ENCODE data around the gene SMAD3.
"Not testable (repeated sequence)": the region's sequence is repeated elsewhere in the genome, so short reads cannot be mapped to it uniquely, and the experiment has no call there.

Gene SMAD3

GRCh38 chr15:67065531-67066005 lies at the start of gene SMAD3:
Gene SMAD3 (plus strand): TSS chr15:67065602. CDS start chr15:67066155, 553 bp downstream.
- DNase-seq: peak; percentile 85

GRCh38 chr15:67017311-67017710 lies 48.1 kb upstream of the SMAD3 start:
- DNase-seq: no peak

DNA sequence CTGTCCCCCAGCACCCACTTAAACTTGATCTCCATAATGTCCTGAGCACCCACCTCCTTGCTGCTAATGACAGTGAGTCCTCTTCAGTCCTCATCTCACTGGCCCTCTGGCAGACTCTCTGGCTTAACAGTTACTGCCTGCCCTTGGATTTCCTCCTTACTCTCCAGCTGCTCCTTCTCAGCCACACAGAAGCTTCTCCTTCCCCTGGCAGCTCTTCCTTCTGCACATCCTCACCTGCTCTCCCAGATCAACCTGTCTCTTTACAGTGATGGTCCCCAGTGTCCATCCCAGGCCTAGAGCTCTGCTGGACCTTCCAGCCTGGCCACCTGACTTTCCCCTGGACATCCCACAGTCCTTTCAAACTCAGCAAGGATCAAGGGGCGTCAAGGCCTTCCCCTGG lies 47.4 kb upstream of the SMAD3 start:
- no peak for DNase-seq

DNA sequence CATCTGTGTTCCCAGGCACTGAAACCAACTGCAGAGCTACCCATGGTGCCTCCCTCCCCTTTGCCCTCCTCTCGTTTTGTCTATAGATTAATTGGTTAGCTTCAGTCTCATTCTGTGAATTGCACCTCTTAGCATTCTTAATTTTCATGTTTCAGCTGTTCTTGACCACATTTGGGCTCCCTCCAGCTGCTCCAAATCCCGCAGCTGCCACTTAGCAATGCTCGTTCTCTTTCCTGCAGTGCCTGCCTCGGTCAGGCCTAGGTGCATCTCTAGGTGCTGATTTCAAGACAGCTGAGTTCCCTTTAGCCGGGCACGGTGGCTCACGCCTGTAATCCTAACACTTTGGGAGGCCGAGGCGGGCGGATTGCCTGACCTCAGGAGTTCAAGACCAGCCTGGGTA lies 47.0 kb upstream of the SMAD3 start:
- no peak for DNase-seq

GRCh38 chr15:67019069-67019468 lies 46.3 kb upstream of the SMAD3 start:
- DNase-seq: no peak

GRCh38 chr15:67019884-67020520 lies 45.4 kb upstream of the SMAD3 start:
- no peak for DNase-seq

DNA sequence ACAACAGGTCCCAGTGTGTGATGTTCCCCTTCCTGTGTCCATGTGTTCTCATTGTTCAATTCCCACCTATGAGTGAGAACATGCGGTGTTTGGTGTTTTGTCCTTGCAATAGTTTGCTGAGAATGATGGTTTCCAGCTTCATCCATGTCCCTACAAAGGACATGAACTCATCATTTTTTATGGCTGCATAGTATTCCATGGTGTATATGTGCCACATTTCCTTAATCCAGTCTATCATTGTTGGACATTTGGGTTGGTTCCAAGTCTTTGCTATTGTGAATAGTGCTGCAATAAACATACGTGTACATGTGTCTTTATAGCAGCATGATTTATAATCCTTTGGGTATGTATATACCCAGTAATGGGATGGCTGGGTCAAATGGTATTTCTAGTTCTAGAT lies 44.7 kb upstream of the SMAD3 start:
- DNase-seq: not testable (repeated sequence)

GRCh38 chr15:67021455-67021854 lies 43.9 kb upstream of the SMAD3 start:
- DNase-seq: no peak

- DNase-seq: no peak
Observed at GRCh38 chr15:67022587-67023105, 42.8 kb upstream of the SMAD3 start.

- DNase-seq: no peak
Observed at GRCh38 chr15:67023517-67024313, 41.7 kb upstream of the SMAD3 start.

GRCh38 chr15:67024314-67024997 lies 40.9 kb upstream of the SMAD3 start:
- DNase-seq: no peak

DNA sequence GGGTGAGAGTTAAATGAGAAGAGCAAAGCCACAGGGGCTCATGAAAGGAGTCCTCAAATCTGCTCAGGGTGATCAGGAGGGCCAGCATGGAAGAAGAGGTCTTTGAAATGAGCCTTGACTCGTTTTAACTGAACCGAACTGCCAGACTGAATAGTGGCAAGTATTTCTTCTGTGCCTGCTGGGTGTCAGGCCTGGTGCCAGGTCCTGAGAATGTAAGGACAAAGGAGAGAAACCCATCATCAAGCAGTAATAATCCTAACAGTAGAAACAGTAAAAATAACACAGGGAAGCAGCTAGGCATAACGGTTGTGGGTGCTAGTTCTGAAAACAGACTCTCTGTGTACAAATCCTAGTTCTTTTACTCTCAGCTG lies 40.4 kb upstream of the SMAD3 start:
- no peak for DNase-seq

DNA sequence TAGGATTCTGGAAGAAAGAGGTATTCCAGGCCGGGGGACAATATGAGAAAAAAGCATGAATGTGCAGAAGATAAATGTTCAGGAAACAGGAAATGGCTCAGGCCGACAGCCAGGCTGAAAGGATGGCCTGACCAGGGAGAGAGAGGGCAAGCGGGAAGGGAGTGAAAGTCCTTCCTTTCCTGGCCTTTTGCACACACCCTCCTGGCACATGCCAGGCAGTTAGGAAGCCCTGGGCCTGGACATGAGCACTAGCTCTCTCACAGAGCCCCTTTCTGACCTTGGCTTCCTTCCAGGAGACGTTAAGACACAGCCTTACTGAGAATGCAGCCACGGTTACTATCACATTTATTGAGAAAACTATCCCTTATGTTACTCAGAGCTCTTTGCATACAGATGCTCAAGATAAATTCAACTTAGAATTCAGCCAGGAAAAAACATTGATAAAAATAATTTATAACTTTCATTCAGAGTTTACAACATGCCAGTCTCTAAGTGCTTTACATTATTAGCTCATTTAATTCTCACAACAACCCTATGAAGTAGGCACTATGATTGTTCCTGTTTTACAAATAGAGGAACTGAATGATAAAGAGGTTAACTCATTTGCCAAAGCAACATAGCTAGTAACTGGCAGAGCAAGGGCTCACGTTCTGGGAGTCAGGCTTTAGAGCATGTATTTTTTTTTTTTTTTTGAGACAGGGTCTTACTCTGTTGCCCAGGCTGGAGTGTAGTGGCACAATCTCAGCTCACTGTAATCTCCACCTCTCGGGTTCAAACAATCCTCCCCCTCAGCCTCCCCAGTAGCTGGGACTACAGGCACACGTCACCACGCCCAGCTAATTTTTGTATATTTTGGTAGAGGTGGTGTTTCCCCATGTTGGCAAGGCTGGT lies 39.4 kb upstream of the SMAD3 start:
- no peak for DNase-seq

DNA sequence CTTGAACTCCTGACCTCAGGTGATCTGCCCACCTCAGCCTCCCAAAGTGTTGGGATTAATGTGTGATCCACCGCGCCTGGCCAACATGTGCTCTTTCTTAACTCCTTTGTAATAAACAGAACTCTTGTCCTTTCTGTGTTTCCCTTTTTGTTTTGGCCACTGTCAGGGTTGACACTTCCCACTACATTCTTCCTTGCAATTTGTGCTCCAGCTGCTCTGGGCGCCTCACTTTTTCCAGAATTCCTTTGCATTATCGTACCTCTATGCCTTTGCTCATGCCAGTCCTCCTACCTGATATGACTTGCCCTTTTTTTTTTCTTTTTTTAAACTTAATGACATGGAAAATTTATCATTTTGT lies 38.8 kb upstream of the SMAD3 start:
- DNase-seq: no peak

GRCh38 chr15:67028440-67028839 lies 37.0 kb upstream of the SMAD3 start:
- DNase-seq: not testable (repeated sequence)

DNA sequence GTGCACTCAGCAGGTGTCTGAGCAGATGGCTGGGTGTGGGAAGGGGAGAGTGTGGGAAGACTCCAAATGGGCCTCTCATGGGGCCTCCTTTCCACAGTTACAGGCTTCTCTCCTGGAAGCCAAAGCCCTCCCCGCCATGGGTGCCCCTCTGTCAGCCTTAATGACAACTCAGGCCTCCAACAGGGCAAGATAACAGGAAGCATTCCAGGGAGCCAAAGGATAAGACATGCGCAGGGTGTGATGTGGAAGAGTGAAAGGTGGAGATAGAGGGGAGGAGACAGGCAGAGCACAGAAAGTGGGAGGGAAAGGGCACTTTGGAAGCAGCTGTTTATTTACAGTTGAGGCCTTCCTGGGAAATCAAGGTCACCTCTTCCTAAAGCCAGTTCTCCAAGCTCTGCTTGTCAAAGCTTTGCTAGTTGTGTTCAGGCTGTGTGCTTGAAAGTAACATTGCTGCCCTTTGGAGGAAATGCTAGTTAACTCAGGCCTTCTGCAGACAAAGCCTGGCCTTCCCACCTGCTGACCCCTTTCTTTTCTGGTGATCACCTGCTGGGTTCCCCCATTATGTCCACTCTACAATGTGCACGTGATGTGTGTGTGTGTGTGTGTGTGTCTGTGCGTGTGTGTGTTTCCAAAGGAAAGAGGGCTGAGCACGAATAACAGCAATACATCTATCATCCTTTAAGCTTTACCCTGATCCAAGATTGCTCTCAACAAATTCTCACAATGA lies 35.2 kb upstream of the SMAD3 start:
- no peak for DNase-seq

- no peak for DNase-seq
Observed at GRCh38 chr15:67031331-67031730, 34.1 kb upstream of the SMAD3 start.

DNA sequence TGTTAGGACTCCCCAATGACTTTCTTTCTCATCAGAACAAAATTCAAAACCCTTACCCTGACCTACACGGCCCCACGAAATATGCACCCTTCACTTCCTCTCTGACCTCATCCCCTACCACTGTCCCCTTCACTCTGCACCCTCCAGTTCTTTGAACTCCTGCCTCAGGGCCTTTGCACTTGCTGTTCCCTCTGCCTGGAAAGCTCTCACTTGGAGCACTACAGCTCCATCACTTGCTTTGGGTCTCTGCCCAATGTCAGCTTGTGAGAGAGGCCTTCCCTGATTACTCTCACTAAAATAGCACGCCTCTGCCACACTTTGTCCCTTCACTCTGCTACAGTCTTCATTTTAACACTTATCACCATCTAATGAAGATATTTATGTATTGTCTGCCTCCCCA lies 32.8 kb upstream of the SMAD3 start:
- no peak for DNase-seq

- no peak for DNase-seq
Observed at GRCh38 chr15:67033012-67033411, 32.4 kb upstream of the SMAD3 start.

DNA sequence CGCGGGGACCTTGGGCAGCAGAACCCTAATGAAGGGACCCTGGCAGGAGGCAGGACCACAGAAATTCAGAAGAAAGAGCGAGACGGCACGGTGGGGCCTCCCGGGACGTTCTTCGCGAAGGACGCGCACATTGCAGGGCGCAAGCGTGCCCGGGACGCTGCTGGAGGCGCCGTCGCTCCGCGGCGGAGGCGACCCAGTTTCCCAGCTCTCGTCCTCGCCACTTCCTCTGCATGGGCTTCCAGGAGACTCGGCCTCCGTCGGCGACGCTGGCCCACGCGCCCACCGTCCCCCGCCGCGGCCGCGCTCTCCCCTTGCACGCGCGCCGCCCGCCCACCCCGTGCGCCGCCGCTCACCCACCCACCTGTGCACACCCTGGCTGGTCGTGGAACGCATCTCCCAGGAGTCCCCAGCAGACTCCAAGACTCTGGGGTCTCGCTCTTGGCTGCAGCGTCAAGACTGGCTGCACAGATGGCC lies 31.8 kb upstream of the SMAD3 start:
- no peak for DNase-seq

- no peak for DNase-seq
Observed at GRCh38 chr15:67035886-67036285, 29.5 kb upstream of the SMAD3 start.
